ENCODE results near the gene DHRS11.

- TF ChIP-seq CTCF (IDR thresholded peaks at IDR 0.05; ENCODE audit: insufficient read depth, low read depth, low read length) (no peak), EZH2 (IDR thresholded peaks at IDR 0.05; ENCODE audit: insufficient read depth, low read length) (no peak)
Measured at GRCh38 chr17:36546418-36547093, 45.1 kb upstream of the DHRS11 start.

Measured in astrocyte (in vitro differentiated cells and primary cell).